KBM-7 (cell line): ENCODE results near the gene DGKZ.

Experiments
- DNase-seq: peaks from one replicate; pipeline ENCODE4 v3.0.0-alpha.2; 2015
- in situ Hi-C: fragments of 300-500 bp; cut with MboI; formaldehyde crosslinking; loops from 2 replicates; pipeline ENCODE4 v1.14.3; 2020; ENCODE audit warnings: low sequenced_read_pairs, low pct_unique_long_range_greater_than_20kb, mixed read lengths

Gene DGKZ

DNA sequence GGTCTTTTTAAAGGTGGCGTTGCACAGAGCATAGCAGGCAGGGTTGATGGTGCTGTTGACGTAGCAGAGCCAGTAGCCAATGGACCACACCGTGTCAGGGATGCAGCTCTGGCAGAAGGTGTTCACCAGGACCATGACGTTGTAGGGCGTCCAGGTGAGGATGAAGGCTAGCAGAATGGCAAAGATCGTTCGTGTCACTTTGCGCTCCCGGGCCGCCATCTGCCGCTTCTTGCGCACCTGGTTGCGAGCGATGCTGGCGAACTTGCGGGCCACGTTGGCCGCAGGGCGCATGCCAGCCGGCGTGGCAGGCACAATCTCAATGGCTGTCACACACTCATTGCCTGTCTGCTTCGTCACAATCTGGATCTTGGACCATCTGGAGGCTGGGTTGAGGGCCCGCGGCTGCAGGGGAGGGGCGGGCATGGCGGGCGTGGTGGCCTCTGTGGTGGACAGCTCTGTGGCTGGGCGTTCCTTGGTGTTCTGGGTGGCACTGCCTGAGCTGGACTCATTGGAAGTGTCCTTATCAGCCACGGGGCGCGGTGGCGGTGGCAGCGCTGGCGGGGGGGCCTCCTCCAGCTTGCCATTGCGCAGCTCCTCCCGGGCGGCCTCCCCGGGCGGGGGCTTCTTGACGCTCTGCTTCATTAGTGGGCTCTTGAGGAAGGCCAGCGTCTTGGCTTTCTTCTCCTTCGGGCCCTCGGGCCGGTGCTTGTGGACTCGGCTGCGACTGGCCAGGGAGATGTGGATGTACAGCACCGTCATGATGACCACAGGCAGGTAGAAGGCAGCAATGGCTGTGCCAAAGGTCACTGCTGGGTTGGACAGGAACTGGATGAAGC is 38.1 kb downstream of the DGKZ start:
- DNase-seq: no peak
- in situ Hi-C loops: loop anchor here (10.0 kb wide), 1 partner anchor 189 kb away; no protein-coding TSS in a partner anchor

DNA sequence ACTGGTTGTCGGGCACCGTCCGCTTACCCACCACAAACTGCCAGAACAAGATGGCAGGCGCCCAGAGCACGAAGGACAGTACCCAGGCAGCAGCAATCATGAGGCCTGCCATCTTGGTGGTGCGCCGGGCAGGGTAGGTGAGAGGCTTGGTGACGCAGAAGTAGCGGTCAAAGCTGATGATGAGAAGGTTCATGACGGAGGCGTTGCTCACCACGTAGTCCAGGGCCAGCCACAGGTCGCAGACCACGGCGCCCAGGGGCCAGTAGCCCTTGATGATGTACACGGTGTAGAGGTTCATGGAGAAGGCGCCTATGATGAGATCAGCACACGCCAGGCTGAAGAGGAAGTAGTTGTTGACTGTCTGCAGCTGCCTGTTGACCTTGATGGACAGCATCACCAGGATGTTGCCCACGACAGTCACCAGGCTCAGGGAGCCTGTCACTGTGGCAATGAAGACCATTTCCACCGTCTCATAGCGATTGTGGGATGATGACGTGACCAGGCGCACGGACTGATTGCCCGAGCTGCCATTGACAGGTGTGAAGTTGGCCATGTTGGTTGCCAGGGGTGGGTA is 38.8 kb downstream of the DGKZ start:
- DNase-seq: no peak
- in situ Hi-C loops: loop anchor here (10.0 kb wide), 1 partner anchor 189 kb away; no protein-coding TSS in a partner anchor

DNA sequence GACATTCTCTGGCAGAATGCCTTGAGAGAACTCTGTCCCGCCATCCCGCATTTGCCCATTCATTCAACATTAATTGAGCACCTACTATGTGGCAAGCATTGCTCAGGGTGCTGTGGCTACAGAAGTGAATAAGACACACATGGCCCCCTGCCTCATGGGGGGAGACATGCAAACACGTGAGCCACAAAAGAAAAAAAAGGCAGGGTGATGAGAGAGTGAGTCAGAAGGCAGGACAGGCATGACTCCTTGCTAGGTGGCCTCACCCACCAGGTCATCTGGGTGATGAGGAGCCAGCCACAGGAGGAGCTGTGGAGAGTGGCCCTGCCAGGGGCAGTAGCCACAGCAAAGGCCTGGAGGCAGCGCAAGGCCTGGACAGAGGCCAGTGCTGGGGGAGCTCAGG is 39.4 kb downstream of the DGKZ start:
- in situ Hi-C loops: loop anchor here (10.0 kb wide), 1 partner anchor 188 kb away; no protein-coding TSS in a partner anchor
- no peak for DNase-seq

DNA sequence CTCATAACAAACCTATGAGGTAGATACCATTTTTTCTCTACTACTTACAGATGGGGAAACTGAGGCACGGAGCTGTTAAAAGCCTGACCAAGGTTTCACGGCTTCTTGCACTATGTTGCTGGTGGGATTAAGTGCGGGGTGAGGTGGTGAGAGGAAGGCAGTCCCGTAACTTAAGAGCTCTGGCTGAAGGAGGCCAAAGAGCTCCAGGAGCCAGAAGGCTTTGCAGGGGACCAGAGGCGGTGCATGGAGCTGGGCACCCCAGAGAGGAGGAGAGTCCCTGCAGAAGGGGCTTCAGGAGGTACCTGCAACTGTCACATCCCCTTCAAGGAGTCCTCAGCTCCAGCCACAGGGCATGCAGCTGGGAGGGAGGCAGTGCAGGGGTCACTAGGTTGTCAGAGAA is 40.2 kb downstream of the DGKZ start:
- DNase-seq: no peak
- in situ Hi-C loops: loop anchor here (10.0 kb wide), 1 partner anchor 187 kb away; no protein-coding TSS in a partner anchor

DNA sequence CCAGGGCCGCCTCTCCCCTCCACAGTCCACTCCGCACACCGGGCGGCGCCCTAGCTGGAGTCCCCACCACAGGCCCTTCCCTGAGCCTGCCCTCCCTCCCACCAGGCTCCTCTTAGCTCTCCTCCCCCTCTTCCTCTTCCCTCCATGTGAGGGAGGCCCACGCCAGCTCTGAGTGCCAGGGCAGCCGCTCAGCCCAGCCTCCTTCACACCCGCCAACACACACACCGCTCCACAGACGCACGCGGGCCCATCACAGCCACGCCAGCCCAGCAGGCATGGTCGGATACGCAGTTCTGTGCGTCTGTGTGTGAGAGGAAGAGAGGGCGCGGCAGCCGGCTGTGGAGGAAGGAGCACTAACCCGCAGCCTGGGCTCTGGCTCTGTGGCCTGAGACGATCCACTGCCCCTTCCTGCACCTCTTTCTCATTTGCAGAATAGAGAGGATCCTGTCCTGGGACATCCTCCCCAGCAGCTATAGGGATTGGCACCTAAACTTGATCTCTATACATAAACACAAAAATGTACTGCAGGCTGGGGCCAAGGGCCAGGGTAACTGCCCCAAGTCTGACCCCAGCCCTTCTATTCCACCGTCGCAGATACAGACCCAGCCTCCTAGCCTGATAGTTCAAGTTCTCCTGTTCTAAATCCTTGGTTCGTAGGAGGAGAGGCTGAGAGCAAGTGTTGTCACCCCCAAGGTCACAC is 40.8 kb downstream of the DGKZ start:
- peak; percentile 74 for DNase-seq
- in situ Hi-C loops: loop anchor here (10.0 kb wide), 1 partner anchor 187 kb away; no protein-coding TSS in a partner anchor

DNA sequence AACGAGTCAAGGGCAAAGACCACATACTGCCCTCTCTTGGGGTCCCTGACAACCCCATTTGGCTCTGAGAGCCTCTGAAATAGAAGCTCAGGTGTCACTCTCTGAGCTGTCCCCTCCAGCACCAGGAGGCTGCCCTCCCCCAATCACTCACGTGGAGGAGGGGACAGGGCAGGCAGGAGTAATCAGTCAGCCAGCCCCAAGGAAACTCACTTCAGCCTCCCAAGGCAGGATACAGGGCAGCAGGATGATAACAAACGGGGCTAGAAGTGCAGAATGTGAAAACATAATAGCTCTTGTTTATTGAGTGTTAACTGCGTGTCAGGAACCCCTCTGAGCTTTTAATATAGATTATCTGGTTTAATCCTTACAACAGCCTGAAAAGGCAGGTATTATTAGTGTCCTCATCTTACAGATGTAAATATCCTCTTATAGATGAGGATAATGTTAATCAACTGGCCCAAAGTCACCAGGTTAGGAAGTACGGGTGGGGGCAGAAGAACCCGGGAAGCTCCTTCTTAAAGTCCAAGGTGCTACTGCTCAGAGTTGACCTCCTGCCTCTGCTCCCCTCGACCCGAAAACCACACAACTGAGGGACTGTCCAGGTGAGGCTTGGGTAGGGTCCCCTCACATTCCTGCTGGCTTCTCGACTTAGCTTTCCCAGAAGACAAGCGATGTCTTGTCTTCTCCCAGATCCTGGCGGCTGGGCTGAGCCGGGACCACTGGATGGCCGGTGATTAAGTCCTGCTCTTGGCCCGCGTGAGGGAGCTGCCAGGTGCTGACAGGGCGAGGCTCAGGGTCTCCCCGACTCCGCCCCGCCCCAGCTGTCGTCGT is 41.6 kb downstream of the DGKZ start:
- in situ Hi-C loops: loop anchor here (10.0 kb wide), 1 partner anchor 186 kb away; no protein-coding TSS in a partner anchor
- no peak for DNase-seq

DNA sequence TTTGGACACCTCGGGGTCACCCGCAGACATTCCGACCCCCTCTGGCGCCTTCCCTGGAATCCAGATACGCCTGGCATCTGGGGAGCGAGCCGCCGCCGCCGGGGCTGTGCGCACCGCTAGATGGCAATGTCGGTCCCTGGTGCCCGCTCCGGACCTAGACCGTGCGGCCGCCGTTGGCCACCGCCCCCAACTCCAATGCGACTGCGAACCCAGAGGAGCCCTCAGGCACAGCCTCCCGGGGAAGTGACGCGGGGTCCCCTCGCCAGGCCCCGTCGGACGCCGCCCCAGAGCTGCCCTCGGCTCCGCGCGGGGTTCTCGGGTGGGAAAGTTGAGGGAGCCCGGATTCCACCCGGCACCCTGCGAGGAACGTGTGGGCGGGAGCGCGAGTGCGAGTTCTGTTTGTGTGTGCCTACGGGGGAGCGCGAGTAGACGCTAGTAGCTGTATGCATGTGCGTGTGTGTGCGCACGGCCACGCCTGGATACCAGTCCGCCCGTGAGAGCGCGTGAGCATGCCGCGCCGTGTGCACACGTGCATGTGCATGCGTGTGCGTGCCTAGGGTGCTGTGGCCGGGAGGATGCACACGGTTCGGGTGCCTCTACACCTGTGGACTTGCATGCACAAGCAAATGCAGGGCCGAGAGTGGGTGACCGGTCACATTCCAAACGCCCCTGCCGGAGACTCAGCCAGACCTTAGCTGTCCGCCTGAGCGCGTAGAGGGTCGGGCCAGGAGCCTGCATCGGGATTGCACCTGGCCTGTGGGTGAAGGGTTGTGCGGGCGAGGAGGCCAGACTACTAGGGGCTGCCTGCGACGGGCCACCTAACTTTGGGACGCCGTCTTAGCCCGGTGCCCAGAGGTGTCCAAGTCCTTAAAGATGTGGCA is 42.4 kb downstream of the DGKZ start:
- DNase-seq: peak; percentile 78
- in situ Hi-C loops: loop anchor here (10.0 kb wide), 1 partner anchor 185 kb away; no protein-coding TSS in a partner anchor

DNA sequence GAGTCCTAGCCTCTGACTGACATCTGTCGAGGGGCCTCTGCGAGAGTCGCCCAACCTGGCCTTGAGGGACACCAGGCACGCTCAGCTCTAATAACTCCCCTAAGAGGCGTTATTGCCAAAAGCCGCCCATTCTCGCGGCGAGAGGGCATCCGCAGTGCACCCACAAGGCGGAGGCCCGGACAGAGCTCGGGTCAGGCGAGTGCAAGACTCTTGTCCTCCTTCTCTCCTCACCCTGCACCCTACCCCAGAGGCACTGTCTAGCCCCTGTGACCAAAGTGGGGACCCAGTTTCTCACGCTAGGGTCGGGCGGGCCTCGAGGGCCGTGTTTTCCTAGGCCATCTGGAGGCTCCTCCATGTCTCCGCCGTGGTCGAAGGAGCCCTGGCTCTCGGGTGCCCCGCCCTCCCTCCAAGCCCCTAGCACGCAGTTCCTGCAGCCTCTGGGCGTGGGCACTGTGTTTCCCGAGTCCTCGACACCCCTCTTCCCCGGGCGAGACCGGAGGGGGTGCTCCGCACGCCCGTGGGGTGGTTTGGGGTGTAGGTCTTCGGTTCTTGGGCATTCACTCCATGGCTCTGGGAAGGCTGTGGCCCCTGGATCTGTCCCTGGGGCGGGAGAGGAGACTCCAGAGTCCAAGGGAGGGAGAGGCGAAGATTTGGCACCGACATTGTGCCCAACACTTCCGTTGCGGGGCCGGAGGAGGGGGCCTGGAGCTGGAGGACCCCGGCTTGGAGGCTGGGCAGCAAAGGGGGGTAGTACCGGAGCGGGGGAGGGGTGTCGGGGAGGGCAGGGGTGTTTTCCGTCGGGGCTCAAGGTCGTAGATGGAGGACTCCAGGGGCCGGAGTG is 43.3 kb downstream of the DGKZ start:
- DNase-seq: no peak
- in situ Hi-C loops: no loop called here

DNA sequence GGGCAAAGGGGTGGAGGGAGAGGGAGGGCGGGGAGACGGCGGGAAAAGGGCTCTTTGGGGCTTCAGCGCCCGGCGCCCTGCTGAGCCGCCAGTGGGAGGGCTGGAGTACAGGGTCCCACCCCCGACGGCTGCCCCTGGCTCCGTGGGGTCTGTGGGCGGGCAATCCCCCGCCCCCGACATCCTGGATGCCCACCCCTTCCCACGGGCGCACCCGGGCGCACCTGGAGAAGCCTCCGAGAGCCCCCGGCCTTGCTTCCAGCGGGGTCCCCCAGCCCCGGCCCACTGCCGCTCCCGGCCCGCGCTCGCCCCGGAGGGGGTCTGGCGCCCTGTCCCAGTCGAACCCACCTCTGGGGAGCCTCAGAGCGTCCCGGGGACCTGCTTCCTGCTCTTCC is 43.9 kb downstream of the DGKZ start:
- in situ Hi-C loops: no loop called here
- no peak for DNase-seq

DNA sequence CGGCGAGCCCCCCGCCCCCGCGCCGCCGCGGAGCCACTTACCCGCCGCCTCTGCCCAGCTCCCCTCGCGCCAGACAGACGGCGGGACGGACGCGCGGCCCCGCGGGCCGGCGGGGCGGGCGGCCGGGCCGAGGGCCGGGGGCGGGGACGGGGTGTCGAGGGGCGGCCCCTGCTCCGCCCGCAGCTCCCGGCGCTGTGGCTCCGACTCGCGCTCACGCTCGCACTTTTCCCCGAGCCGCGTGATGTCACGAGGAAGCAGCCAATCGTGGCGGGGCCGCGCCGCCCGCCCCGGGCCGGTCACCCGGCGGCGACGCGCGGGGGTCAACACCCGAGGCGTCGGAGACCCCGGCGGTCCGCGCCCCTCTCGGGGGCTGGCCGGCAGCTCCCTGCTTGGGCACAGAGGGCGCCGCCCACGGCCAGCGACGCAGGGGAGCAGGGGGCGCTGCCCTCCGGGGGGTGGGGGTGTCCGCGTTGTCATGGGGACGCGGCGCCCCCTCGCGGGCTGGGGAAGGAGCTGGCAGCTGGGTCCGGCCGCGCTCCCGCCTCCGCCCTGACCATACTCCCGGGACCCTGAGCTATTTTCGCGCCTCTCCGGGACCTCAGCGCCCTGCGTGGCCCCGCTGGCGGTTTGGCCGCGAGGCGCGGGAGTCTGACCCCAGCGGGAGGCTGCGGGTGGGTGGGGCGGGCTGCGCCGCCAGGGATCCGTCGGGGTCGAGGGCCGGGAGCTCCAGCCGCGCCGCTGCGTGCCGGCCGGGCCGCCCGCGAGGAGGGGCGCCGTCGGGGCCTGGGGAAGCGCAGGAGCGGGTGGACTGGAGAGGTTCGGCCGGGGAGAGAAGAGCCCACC is 44.5 kb downstream of the DGKZ start, which contains the start of gene CHRM4:
Gene CHRM4, minus strand, starts transcription at position 199 of the 843 bp plus-strand sequence. CDS start 5,219 bp downstream, outside the sequence.
- in situ Hi-C loops: no loop called here
- DNase-seq: peak; percentile 61

DNA sequence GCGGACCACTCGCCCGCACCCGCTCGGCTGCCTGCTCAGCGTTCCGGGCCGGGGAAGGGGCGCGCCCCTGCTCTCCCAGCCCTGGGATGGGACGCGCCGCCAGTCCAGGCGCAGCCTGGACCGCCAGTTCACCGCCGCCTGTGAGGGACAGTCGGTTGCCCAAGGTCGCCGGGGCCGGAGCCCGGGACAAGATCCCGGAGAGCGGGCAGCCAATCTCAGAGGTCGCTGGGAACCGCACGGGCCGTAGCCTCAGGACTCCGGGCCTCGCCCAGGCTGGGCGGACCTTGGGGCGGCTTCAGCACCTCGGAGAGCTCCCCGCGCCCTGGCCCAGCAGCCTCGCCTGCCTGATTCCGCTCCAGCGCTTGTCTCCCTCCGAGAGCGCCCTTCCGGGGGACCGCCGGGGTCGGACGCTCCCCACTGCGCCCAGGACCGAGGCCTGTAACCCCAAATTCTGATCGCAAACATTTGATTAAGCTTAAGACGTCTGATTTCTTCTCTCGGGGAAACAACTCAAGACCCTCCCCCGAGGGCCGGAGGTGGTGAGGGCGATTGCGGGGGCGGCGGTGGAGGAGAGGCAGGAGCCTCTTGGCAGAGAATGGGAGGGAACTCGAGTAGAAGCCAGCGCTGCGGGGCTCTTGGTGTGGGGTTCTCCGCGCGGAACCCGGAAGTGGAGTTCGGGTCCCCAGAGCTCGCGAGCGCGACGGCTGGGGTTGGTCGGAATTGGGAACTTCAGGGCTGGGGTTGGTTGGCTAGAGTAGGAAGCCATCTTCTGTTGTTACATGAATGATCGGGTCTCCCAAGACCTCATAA is 45.4 kb downstream of the DGKZ start:
- peak; percentile 89 for DNase-seq
- in situ Hi-C loops: no loop called here

DNA sequence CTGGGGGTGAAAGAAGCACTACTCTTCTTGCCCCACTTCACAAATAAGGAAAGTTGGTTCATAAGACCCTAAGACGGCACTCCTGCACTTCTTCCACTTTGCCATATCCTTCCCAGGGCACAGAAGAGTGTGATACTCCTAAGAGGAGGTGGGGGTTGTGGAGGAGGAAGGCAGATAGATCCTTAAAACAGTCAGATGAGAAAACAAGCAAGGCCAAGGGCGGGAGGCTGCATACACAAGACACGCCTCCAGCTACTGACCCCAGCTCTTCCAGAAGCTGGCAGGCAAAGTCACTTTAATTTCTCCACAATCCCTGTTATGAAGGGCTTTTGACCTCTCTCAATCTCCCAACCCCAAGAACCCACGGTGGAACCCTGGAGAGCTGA is 46.0 kb downstream of the DGKZ start:
- in situ Hi-C loops: no loop called here
- DNase-seq: no peak

DNA sequence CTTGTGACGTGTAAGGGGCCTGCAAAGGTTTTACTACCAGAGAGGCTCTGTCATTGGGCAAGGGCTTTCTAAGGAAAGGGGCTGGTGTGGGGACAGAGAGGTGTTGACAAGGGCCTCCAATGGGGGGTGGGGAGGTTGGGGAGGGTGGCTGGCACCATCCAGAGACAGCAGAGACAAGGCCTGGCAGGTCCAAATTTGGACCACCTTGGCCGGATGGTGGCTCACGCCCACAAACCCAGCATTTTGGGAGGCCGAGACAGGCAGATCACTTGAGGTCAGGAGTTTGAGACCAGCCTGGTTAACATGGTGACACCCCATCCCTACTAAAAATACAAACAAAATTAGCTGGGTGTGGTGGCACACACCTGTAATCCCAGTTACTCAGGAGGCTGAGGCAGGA is 46.5 kb downstream of the DGKZ start:
- no peak for DNase-seq
- in situ Hi-C loops: no loop called here

DNA sequence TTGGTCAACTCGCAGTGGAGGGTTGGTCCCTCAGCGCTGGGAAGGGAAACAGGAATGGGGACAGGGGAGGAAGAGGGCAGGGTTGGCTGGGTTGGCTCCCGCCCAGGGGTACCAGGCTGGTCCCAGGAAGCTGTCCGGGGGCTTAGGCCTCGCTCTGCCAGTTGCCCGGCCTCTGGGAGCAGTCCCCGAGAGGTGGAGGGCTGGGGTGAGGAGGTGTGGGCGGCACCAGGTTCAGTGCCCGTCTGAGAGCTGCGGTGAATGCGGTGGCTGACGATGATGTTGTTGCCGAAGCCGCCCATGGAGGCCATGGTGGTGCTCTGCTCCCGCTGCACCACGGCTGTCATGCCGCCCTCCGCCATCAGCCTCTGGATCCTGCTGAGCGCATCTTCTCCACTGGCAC is 50.3 kb downstream of the DGKZ start:
- DNase-seq: no peak
- in situ Hi-C loops: no loop called here
